GM19023 (cell line): Measurements from ENCODE around the gene DUSP15.

Experiments
- ATAC-seq: cut with Tn5 transposase; IDR thresholded peaks from one replicate; pipeline ENCODE4 v1.9.1; 2021; ENCODE audit warnings: mild to moderate bottlenecking, moderate library complexity; ENCODE audit not compliant: unreplicated experiment

Gene DUSP15

DNA sequence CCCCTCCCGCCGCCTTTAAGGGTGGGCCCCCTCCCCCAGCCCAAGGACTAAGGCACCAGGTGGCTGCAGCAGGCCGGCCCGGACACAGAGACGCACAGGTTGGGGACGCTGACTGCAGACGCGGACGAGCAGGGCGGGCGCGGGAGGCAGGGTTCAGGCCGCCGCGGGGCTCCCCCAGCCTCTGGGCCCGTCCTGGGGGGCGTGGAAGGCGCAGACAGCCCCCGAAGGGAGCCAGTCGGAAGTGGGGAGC, 9.3 kb downstream of the DUSP15 start:
- ATAC-seq = no peak

DNA sequence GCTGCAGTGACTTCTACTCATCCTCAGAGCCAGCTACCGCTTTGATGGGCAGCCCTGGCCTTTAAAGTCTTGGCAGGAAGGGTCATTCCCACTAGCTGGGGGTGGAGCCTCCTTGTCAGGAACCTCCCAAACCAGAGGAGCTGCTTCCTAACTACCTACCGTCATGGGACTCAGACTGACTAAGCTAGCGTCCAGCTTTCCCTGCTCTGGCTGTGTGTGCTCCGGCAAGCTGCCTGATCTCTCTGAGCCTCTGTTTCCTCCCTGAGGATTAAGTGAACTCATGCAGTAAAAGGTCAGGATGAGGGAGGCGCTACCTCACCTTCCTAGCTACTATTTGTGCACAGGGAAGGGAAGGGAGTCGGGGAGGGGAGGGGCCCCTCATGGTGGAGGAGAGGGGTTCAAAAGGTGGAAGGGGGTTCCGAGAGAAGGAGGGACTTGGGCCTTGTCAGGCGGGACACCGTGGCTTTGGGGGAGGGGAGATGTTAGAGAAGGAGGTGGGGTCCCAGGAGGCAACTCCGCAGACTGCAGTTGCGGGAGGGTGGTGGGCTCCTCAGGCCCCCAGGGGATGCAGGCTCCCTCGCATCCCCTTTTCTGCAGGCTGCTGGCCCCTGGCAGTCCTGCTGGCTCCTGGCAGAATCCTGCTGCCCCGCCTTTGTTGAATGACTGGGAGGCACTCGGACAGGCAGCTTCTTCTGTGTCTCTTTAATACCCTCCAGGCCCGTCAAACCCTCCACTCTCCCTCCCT, 9.8 kb downstream of the DUSP15 start:
- ATAC-seq = no peak

DNA sequence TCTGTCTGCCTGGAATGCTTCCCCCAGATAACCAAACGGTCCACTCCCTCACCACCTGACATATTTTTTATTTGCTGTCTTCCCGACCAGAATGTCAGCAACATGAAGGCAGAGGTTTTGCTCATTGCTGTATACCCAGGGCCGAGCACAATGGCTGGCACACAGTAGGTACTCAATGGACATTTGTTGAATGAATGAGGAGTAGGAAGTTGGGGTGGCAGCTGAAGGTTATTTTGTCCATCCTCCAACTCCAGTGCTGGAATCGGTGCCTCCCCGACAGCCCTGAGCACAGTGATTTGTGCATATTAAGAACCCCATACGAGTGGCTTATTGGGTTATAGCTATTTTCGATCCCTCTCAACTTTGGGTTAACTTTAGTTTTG, 10.3 kb downstream of the DUSP15 start:
- no peak for ATAC-seq

DNA sequence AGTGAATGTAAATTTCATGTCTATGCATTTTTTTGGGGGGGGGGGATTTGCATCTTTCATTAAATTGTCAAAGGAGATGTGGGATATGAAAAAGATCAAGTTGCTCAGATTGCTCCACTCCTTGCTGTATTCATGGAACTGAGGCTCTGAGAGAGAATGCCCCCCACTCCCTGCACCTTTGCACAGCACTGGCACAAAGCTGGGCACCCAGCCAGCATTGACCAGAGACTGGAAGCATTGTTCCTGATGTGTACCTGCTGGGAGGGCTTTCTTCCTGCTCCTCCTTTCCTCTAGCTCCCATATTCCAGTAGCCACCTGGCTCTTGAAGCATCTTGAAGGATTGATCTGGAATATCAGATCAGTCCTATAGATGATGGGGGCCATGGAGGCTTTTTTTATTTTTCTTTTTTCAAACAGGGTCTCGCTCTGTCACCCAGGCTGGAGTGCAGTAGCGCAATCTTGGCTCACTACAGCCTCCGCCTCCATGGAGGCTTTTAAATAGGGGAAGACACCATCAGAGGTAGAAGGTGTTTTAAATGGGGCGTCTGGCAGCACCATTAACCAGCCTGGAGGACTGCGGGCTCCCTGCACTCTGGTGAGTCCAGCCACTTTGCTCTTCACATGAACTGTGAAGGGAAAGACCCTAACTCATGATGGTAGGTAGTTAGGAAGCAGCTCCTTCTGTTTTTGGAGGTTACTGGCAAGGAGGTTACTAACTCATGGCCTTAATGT, 10.9 kb downstream of the DUSP15 start:
- ATAC-seq = no peak

DNA sequence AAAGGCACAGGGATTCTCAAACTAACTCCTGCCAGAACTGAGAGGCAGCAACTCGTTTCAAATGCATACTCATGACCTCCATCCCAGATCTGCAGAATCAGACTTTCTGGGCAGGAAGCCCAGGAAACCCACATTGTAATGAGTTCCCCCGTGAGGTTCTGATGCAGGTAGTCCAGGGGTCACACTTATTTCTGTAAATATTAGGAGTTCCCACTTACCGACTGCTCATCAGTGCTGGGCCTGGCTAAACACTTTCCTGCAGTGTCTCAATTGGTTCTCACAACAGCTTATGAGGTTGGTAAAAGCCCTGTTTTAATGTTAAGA, 11.6 kb downstream of the DUSP15 start:
- ATAC-seq = no peak

DNA sequence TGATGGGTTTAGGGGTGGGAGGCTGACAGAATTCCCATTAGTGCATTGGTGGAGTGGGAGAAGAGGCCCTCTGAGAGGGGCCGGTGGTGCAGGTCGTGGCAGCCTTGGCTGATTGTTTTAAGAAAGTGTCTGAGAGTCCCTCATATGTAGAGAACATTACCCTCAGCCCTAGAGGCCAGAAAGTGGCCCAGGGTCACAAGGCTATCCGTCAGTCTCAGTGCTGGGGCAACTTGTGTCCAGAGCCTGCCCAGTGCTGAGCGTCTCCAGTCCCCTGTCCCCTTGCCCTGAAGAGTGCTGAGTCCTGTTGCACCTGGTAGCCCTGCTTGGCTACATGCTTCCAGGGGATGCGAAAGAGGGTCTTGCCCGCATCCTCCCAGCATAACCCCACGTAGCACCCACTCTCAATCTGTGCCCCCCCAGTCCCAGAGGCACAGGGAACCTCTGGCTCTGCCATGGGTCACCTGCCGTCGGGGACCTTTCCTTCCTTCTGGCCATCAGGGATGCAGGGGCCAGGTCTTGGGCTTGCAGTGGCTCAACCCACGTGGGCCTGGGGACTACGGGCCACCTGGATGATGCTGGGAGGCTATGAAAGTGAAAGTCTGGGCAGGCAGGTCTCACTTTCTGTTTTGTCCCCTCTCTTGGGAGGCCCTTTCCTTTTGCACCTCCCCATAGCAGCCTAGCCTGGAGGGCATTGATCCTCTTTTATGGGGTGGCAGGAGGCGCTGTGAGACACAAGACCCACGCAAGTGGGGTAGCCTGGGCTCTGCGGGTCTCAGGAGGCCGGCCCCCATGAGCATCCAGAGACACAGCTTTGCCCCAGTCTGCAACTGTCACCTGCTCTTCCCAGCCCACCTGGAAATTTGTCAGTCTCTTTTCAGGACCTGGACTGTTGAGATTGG, 12.2 kb downstream of the DUSP15 start:
- ATAC-seq = no peak

DNA sequence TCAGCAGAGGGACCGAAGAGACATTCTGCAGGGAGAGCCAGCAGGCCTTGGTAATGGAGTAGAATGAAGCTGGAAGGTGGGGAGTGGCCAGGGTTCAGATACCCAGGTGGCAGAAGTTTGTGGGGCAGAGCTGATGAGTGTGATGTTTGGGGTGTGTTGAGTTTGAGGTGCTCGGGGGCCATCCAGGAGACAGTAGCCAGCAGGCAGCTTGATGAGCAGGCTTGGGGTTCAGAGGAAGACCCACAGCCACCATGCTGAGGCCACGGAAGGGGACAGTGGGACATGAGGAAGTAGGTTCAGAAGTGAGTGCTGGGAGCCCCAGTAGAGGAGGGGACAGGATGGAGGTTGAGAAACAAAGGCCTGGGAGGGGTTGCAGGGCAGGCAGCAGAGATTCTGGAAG, 13.8 kb downstream of the DUSP15 start:
- ATAC-seq = no peak

DNA sequence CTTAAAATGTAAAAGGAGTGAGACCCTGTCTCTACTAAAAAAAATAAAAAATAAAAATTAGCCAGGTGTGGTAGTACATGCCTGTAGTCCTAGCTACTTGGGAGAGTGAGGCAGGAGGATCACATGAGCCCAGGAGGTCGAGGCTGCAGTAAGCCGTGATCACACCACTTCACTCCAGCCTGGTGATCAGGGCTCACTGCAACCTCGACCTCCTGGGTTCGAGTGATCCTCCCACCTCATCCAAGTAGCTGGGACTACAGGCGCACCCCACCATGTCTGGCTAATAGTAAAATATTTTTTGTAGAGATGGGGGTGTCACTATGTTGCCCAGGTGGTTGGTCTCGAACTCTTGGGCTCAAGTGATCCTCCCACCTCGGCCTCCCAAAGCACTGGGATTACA, 16.8 kb downstream of the DUSP15 start:
- ATAC-seq = no peak

DNA sequence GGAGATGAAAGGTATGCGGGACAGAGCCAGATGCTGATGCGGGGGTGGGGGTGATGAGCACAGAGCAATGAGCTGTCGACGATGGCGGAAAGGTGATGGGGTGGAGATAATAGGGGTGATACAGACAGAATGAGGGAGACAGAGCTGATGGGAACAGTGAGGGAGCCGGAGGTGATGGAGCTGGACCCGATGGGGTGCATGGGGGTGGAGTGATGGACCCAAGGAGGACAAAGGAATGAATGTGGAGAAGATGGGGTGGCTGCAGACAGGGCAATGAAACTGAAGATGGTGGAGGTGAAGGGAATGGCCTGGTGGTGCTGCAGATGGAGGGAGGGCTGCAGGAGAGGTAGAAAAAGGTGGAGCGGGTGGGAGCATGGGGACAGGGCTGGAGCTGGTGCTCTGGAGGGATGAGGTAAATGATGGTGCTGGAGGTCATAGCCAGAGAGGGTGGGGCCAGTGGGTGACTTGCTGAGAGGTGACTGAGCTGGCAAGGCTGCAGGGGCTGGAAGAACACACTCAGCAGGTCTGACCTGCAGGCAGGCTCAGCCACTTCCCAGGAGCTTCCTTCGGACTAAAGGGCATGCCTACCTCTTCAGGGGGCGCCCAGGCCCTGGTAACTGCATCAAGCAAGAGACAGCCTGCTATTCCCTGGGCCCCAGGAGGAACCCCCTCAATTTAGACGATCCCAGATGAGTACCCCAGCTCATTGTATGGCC, 18.9 kb downstream of the DUSP15 start:
- ATAC-seq = no peak

DNA sequence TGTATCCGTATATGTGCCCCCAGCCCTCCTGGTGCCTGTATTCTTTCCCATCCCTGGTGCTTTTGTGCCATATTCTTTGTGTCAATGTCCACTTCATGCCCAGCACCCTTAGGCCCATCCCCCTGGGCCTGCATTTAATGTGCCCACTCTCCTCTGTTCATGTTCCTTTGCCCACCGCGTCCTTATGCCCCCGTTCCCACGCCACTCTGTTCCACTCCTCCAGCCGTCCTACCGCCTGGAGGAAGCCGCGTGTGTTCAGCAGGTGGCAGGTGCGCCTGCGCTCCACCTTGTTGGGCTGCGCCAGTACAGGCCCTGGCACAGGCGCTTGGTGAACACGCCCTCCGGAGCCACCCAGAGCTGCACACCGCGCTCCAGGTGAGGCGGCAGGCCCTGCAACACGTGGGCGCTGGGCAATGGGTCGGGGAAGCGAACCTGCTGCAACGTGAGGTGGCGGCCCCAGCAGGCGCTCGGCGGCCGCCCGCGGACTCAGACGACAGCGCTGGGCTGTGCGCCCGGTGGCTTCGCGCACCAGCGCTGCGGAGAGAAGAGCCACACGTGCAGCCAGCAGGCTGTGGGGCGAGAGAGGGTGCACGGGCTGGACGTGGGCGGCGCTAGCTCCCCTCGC, 20.9 kb downstream of the DUSP15 start:
- no peak for ATAC-seq

DNA sequence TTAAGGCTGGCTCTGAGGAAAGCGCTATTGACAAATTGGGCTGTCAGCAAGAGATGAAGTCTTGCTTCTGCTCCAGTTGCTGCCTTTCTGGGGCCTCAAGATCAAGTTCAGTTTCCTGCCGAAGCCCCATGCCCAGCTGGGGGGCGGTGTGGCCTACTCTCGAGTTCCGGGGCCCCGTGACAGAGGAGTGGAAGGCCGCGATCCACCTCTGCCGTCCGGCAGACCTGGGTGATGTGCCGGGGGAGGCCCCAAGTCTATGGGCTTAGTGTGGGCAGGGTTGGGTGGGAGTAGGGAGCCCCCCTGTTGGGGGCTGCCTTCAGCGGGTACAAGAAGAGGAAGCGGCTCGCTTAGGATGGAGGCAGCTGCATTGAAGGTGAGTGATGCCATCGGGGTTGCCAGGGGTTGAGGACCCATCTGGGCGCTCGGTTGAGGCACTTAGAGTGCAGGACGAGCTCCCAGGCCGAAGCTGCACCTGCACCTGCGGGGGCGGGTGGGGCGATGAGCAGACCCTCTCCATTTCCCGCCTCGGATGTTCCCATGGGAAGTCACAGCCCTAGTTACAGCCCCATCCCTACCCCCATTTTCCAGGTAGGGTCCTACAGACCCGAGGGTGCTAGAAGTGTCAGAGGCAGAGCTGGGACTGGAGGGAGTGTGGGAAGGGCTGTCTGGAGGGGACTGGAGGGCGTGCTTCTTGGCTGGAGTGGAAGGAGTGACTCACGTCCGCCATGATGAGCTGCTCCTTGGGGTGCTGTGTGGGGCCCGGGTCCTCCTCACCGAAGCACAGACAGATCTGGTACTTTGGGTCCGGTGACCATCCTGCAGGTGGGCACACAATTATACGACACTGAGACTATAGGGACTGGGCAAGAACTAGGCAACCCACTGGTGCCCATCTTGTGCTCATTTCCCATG, 22.0 kb downstream of the DUSP15 start:
- no peak for ATAC-seq

DNA sequence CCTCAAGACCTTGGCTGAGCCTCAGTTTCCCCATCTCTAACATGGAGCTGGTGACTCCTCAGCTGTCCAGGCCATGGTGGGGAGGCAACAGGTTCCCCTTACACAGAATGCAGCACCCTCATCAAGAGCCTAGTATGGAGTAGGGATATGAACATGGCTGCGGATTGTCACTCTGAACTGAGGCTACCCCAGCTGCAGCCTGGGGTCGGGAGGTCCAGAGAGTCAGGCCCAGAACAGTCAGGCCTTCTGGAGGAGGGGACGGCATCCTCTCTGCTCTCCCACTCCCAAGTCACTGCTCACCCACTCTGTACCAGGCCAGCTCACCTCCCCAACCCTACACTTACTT, 23.6 kb downstream of the DUSP15 start:
- ATAC-seq = no peak

DNA sequence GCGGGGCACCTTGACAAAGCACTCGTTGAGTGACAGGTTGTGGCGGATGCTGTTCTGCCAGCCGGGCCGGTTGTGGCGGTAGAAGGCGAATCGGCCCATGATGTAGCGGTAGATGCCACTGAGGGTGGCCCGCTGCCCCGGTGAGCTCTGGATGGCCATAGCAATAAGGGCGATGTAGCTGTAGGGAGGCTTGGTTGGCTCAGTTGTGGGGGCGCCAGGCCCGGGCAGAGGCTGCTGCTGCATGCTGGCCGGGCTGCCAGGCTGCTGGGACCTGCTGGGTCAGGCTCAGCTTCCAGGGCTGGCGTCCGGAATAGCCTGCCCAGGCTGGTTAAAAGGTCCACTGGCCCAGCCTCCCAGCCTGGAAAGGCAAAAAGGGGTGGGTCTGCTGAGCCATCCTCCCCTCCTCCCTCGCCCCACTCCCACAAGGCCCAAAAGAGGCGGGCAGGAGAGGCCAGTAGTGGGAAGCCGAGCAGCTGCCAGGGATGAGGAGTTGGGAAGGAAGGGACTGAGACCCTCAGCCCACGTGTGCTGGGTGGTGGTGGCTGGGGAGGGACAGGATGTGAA, 24.9 kb downstream of the DUSP15 start, which contains the start of gene FOXS1:
TSS of gene FOXS1 (minus strand) at position 305 of the 564 bp plus-strand sequence. CDS start at position 243, 62 bp downstream.
- ATAC-seq = no peak

DNA sequence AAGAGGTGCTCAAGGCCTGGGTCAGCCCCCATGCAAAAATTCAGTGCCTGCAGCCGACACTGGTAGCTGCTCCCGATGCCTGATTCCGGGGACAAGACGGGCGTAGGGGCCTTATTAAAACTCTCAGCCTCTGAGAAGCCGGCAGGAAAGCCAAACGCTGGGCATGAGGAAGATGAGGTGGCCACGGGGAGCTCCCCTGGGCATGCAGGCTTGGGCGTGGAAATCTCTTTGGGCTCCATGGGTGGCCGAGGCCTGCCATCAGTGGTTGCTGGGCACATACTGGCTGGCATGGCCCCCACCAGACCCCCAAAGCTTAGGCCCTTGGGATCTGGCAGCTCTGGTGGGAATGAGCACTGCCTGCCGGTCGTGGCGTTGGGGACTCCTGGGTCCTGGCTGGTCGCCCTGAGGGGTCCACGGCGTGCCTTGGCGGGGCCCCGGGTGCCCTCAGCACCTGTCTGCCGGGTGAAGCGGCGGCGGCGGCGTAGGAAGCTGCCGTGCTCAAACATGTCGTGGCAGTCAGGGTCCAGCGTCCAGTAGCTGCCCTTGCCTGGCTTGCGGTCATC, 25.5 kb downstream of the DUSP15 start:
- ATAC-seq = no peak

DNA sequence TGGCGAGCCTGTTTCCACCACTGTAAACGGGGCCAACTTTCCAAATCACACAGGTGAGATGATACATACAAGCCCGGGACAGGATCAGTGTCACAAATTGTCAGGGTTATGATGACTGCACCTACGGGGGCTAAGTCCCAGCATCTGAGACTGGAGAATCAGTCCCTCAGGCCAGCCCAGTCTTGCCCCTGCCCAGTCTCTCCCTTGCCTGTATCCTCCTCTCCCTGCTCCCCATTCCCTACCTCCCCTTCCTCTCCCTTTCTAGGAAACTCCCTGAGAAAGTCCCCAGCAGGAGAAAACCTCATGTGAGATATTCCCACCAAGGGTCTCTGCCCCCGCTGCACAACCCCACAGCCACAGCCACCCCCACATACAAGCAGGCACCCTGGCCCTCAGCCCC, 26.4 kb downstream of the DUSP15 start:
- no peak for ATAC-seq

DNA sequence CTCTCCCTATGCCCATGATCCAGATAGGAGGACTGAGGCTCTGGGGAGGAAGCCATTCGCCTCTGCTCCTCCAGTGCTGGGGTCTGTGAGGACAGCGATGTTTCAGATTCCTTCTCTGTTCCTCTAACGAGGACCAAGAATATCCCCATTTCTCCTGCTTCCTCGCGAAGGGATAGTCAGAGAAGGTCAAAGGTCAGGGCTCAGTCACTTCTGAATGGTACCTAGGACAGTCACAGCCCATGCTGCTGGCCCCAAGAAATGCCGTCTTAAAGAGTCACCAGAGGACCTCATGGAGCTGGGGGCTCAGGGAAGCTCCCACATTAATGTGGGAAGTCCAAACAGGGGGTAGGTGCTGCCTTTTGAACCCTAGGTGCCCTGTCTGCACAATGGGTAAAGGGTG, 27.0 kb downstream of the DUSP15 start:
- ATAC-seq = no peak

DNA sequence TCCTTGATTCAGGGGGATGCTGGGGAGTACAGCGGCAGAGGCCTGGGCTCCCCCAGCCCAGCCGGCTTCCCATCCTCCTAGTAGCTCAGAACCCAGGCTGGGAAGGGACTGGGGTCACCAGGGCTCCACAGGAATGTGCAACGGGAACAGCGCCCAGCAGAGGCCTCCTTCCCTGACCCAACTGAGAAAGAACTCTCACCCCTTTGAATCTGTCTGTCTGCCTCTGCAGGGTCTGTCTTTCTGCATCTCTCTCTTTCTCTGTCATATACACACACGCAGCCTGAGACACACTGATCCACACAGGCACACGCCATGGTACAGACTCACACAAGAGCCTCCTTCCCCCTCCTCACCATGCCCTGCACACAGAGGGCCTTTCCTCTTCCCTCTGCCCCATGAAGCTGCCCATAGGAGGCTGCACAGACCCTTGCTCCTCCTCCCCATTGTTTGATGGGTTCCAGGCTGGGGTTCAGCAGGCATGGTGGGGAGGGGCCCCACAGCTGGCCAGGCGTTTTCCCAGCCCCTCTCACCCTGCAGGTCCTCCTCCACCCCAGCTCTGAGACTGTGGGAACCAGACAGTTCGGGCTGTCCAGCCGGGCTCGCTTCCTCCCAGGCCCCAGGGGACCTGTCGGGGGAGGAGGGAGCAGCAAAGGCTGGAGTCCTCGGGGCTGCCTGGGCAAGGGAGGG, 27.7 kb downstream of the DUSP15 start:
- no peak for ATAC-seq

DNA sequence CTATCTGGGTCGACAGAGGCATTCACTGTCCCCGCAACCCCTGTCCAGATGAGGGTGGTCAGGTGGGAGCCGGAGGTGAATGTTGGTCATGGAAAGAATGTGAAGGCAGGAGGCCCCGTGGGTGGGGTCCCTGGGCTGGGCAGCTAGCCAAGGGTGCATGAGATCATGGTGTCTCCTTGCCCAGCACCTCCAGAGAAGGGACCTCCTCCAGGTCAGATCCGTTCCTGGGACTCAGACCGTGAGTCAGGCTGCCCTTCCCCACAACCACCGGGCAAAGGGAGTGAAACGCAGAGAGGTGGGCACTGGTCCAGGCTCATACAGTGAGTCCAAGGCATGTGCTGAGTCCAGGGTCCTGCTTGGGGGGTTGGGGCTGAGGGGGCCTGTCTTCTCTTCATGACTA, 28.4 kb downstream of the DUSP15 start:
- no peak for ATAC-seq
